Esophagus muscularis mucosa (tissue), 3 donors: ENCODE measurements around the gene ZNF724.

Experiments used
- CTCF ChIP-seq, 3 experiments: fragments of 200-600 bp in 2 of 3; fragments of 450-650 bp in 1 of 3; sonication (generic) in 2 of 3; IDR thresholded peaks; one replicate each; pipeline ENCODE4 v1.5.1; 2017 to 2019; ENCODE audit warnings: antibody characterized with exemption in 3 of 3, mild to moderate bottlenecking in 2 of 3, moderate library complexity in 1 of 3
- POLR2A ChIP-seq: fragments of 450-650 bp; IDR thresholded peaks from one replicate; pipeline ENCODE4 v1.6.1; 2017; ENCODE audit warnings: antibody characterized with exemption, moderate library complexity, mild to moderate bottlenecking, low read depth

- TF ChIP-seq CTCF (IDR thresholded peaks at IDR 0.05) (no peak), POLR2A (no peak)
Observed at GRCh38 chr19:23183251-23183650, 66.9 kb downstream of the ZNF724 start.
